GM19467 (cell line): Measurements from ENCODE around the gene HYAL1.
"Not testable (repeated sequence)": the region's sequence is repeated elsewhere in the genome, so short reads cannot be mapped to it uniquely, and the experiment has no call there.

Source experiments
- ATAC-seq: cut with Tn5 transposase; IDR thresholded peaks from one replicate; pipeline ENCODE4 v1.9.1; 2021; ENCODE audit warnings: mild to moderate bottlenecking, moderate library complexity; ENCODE audit not compliant: unreplicated experiment

HYAL1 gene

GRCh38 chr3:50319894-50320625, 16.7 kb upstream of the HYAL1 start:
- ATAC-seq, result no peak

- ATAC-seq, result no peak
These were observed 16.0 kb upstream of the HYAL1 start for GRCh38 chr3:50319181-50319893.

DNA sequence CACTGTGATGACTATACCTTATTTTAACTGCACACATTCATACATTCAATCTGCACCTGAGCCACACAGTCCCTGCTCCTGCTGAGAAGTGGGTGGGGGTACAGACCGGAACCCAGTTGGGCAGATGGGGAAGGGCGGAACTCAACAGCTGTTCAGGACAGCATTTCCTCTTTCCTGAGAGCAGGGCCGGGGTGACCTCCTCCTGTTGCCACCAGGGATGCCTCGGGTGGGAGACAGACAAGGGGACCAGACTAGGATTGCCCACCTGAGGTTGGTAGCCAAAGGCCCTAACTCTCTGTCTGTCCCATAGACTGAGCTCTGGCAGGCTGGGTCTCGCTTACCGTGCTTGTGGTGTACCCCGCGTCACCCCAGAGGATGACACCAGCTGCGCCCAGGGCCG, 15.2 kb upstream of the HYAL1 start:
- ATAC-seq, result no peak

GRCh38 chr3:50318163-50318562, 14.8 kb upstream of the HYAL1 start:
- ATAC-seq, result no peak

GRCh38 chr3:50317300-50317699, 13.9 kb upstream of the HYAL1 start:
- no peak for ATAC-seq

DNA sequence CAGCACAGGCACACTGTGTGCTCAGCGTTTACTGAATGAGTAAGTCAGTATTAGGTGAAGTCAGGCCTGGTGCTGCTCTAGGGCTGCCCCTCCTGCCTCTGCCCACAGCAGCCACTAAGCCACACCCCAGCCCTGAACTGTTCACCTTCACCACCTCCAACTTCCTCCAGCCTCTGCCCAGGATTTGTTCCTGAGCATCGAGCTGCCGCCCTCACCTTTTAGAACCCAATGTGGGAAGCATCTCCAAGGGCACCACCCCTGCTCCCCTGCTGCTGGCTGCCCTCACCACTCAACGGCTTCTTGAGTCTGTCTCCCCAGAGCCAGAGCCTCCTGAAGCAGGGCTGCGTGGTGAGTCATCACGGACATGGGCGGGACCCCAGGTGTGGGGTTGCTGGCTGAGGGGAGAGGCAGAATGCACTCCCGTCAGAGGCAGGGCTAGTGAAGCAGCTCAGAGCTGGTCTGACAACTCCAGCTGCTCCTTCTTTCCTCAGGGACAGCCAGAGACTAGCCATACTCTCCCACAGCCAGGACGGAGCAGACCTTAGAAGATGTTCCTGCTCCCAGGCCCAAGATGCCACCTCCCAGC, 13.4 kb upstream of the HYAL1 start:
- ATAC-seq, result no peak

DNA sequence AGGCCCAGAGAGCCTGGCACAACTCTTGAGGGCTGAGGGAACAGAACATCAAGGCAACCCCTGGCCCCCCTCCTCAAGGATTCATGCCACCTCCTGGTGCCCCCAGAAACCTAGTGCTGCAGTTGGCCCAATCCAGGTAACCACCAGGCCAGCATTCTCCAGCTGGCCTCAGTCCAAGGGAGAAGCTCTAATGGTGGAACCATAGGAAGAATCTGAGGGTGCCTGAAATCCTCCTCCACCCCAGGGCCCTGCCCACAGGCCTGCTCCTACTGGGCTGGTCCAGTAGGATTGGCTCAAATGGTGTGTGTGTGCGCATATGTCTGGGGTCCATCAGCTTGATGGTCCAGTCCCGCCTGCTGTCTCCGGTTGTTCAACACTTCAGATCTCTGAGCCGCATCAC, 11.4 kb upstream of the HYAL1 start:
- no peak for ATAC-seq

DNA sequence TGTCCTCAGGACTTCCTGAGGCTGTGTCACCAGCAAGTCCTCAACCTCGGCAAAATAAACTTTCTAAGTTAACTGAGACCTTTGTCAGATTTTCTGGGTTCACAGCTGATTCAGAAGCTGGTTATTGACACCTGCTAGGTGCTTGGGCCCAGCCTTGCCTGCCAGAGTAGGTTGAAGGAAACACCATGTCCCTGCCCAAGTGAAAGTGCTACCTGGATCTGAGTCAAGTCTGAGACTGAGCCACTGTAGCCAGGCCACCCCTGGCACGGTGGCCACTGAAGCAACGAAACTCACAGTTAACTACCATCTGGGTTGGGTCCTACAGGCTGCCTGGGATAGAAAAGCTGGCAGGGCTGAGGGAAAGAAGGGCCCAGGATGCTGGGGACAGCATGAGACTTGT, 11.0 kb upstream of the HYAL1 start:
- no peak for ATAC-seq

GRCh38 chr3:50312041-50312440, 8.7 kb upstream of the HYAL1 start:
- ATAC-seq, result not testable (repeated sequence)

GRCh38 chr3:50304601-50305000, 1.2 kb upstream of the HYAL1 start:
- ATAC-seq, result no peak

- ATAC-seq, result no peak
These were observed 1.0 kb downstream of the HYAL1 start for GRCh38 chr3:50302095-50303012.

GRCh38 chr3:50300681-50301254, 2.6 kb downstream of the HYAL1 start:
- ATAC-seq, result no peak

DNA sequence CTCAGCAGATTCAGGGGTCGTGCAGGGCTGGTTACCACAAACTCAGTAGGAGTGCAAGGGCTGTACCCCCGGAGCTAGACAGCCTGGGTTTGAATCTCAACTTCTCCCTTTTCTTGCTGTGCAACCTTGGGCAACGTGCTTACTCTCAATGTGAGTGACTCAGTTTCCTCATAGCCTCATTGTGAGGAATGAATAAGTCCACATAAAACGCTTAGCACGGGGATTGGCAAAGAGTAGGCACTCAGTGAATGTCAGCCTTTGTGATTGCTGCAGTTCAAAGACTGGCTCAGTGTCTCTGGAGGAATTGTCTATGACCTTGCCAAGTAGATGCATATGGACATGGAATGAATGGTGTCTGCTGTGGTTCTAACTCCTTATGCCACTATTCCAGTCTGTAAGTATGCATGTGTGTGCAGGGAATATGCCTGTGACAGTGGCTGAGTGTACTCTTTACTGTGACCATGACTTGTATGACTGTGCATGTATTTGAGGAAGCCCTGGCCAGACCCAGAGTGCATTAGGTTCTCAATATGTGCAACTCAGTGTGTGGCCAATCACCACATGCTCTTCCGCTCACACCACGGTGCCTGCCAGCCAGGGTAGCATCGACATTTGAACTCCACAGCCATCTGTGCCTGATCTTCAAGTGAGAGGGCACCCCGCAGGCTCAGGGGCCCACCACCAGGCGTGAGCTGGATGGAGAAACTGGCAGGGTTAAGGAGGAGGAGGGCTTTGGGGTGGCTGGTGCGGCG, 3.3 kb downstream of the HYAL1 start:
- no peak for ATAC-seq

- ATAC-seq, result no peak
These were observed 3.8 kb downstream of the HYAL1 start for GRCh38 chr3:50299638-50299928.

DNA sequence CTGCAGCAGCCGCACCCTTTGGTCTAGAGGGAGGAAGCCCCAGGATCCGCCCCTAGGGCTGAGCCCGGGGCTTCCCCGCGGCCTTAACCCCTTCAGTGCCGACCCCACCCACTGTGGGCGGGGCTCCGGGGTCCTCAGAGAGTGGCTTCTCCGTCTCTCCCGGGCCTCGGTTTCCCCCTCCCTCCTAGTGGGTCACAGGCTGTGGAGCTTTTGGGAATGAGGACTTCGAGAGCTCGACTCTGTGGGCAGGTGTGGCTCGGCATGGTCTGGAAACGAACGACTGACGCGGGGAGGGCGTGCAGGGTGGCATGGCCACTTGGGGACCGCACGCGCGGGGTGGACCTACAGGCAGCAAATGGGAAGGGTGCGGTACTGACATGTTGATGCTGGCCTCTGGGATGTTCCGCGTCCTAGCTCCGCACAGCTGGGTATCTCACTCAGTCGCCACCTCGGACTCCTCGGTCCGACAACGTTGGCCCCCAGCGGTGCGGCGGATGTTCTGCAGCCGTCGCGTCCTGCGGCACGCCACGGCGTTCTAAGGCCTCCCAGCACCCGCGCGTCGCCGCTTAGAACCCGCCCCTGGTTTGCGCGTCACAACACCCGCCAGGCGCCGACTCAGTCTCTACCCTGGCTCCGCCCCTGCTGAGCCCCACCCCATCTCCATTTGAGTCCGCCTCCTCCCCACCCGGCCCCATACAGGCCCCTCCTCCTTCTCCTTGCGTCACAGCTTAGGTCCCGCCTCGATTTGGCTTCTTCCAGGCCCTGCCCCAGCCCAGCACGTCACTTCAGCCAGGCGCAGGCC, 4.3 kb downstream of the HYAL1 start, which contains the start of the genes HYAL3 and NAA80:
Gene HYAL3, minus strand, starts transcription at position 570 of the 802 bp plus-strand sequence. CDS start 3,803 bp downstream, outside the sequence.
Gene NAA80, minus strand, starts transcription at position 570 of the 802 bp plus-strand sequence. CDS start 1,942 bp downstream, outside the sequence.
- peak; percentile 77 for ATAC-seq

DNA sequence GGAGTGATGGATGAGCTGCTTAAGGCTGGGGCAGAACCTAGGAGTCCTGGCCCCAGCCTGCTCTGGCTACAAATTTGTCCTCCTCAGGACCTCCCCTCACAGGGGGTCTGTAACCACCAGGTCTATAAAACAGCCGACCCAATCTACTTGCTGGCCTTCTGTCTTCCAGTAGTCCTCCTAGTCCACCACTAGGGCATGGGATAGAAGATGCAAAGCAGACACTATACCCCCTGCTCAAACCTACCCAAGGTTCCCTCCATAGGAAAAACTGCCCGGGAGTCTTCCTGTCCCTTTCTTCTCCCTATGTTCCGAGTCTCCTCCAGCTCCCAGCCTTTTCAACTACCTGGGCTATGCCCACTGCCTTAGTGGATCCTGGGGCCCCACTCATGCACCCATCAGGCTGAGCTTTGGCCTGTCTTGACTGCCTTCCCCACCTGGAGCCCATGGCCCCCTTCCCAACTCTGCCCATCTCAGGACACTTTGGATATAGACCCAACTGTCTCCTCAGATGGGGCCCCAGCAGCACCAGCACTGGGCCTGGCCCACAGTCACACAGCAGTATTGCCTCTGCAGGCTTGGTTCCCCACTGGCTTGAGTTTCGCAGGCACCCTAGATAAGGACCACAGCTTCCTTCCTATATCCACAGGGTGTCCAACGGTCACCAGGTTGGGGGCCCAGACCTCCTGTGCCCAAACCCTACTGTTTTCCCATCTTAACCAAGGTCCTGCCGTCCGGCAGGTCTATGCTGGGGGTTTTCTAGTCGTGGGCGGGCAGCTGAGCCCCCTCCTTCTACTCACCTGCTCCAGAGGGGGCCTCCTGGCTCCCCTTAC, 5.3 kb downstream of the HYAL1 start:
- no peak for ATAC-seq

DNA sequence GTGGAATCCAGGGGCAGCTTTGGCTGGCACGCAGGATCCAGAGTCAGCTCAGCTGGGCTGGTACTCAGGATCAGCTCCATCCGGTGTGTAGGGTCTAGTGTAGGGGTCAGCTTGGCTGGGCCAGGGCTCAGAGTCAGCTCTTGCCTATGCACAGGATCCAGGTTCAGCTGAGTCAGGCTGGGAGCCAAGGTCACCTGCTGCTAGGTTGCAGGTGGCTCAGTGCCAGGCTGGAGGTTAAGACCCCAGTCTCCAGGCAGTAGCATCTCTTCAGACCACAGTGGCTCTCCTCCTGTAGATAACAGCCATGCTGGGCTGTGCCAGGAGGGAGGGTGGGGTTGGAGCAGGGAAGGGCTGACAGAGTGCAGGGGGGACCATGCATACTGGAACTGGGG, 6.0 kb downstream of the HYAL1 start:
- no peak for ATAC-seq

DNA sequence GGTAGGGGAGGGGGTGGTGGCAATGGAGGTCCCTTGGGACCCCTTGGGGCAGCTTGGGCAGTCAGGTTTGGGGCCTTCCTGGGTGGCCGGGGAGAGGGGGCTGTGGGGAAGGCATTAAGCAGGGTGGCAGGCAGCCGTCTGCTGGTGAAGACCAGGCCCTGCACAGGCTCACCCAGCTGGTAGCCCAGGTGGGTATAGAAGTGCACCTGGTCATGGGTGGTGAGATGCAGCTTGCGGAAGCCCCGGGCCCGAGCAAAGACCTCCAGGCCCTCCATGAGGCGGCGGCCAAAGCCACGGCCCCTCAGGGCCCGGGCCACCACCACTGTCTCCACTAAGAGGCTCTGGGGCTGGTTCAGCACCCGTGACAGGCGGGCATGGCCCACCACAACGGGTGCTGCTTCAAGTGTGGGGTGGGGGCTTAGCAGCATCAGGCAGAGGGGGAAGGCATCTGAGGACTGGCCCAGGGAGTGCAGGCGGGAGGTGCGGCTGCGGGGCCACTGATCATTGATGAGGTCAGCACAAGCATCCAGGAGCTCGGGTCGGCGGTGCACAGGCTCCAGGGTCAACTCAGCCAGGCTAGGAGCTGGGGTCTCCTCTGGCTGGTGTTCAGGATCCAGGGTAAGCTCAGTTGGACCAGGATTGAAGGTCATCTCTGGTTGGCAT, 6.5 kb downstream of the HYAL1 start:
- no peak for ATAC-seq
